D721Med (cell line): Measurements from ENCODE around the gene ARIH2.

Experiments used
- DNase-seq: peaks from one replicate; pipeline ENCODE4 v3.0.0; 2011; ENCODE audit warnings: low spot score; ENCODE audit not compliant: insufficient read length
- FAIRE-seq: peaks from 2 replicates; lab custom pipeline; 2011; peaks lifted over from hg19 to GRCh38; lab: Jason Lieb, UNC
- CTCF ChIP-seq: IDR thresholded peaks from 2 replicates; pipeline ENCODE4 v1.5.1; 2012; ENCODE audit warnings: mild to moderate bottlenecking, control low read depth; ENCODE audit not compliant: insufficient read depth; ENCODE audit errors: missing control alignments

Gene ARIH2

DNA sequence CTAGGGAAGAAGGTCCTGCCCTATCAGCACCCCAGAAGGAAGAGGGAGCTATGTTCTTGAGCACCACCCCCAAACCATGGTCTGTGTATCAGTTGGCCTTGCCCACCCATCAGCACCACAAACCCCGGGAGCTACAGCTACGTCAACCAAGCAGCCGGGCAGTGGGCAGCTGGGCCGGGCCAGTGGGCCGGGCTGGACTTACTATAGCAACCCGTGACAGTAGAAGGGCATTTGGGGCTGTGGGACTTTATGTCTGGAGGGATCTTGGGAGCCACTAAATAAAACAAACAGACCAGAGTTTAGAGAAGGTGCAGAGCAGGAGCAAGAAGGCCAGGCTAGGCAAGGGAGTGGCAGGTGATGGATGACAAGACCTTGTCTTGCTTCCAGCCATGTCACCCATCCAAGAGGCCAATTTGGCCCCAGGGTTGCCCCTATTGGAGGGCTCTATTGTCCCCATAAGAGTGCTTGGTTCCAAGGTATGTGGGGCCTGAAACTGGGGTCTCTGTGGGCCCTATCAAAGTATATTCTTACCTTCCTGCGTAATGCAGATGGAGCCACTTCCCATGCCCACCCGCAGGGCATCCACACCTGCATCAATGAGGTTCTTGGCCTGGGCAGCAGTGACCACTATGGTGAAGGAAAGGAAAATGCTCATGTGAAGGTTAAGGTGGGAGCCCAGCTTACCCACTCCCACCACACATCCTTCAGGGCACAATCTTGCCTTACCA lies 107.3 kb downstream of the ARIH2 start:
- DNase-seq (no peak), FAIRE-seq (no peak)
- TF ChIP-seq CTCF: no peak

GRCh38 chr3:49026536-49026935 lies 107.9 kb downstream of the ARIH2 start:
- FAIRE-seq (no peak), DNase-seq (no peak)
- no peak for TF ChIP-seq CTCF

GRCh38 chr3:49027634-49028033 lies 109.0 kb downstream of the ARIH2 start:
- TF ChIP-seq CTCF: no peak
- FAIRE-seq: no peak
- DNase-seq: no peak

DNA sequence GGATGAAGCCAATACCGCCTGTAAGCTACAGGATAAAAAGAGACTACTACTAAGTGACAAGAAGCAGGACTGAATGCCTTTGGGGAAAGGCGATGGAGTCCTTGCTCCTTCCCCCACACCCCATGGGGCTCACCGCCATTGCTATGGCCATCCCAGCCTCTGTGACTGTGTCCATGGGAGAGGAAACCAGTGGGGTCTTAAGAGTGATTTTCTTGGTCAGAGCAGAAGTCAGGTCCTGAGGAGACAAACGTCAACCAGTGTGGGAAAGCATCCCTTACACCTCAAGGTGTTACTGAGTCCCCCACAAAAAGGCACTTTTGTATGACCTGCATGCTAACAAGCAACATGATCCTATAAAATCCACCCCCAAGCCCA lies 109.6 kb downstream of the ARIH2 start:
- no peak for FAIRE-seq
- TF ChIP-seq CTCF: no peak
- DNase-seq: no peak

DNA sequence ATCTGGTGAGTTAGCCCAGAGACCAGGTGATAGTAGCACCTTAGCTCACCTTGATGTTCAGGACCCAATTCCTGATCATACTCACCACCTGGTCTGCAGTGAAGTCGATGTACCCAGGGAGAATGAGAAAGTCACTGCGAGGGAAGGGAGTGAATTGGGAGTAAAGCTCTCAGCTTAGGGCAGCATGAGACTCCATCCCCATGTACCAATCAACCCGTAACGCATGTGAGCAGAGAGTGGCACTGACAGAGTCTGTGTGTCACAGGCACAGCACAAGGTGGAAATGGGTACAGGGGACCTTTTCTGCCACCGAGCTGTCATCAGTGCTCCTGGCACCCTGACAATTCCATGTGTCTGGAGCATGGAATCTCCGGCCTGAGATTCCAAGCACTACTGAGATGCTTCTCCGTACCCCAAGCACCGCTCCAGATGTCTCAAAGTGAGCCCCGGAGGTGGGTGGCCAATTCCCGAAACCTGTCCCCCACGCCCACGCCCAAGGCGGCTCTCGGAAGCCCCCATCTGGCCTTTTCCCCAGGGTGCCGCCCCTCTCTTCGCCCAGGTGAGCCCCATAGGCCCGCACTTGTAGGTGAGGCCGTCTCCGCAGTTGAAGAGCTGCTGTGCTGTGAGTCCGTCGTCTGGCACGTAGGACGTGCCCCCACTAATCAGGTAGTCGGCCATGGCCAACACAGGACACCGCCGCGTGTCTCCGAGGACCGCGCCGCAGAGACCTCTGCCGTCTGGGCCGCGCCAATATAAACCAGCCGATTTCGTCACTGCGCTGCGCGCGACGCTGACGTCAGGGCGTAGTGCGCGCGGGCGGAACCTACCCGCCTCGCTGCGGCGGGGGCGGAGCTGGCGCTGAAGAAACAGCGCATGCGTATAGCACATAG lies 110.3 kb downstream of the ARIH2 start, which contains the start of gene IMPDH2:
TSS of gene IMPDH2 (minus strand) at position 726 of the 890 bp plus-strand sequence. CDS start at position 678, 48 bp downstream.
- FAIRE-seq: no peak
- peak; percentile 18 for TF ChIP-seq CTCF
- DNase-seq: no peak

DNA sequence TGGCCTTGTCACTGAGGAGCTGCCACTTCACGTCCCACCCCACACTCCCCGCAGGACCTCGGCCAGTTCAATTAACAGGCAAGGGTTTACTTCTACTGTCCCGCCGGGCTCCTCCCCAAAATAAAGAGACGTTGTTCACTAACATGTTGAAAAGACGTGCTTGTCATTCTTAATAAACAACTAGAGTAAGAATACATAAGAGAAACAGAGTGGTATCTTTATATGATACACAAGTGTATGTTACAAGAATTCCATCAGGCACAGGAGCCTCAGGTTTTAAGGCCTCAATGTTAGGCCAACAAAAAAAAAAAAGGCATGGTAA lies 110.9 kb downstream of the ARIH2 start:
- FAIRE-seq (no peak), DNase-seq (no peak)
- TF ChIP-seq CTCF: no peak
